Thoracic aorta (tissue), 2 donors: ENCODE measurements around the gene PSMA7. TPM values are rescaled to one million over a fixed set of nuclear protein-coding genes. Genes with fewer than 3 reads are reported as not detected.

ENCODE experiments used
- ATAC-seq: fragments of 150-250 bp; one replicate; pipeline ENCODE4 v1.8.0; 2017; ENCODE audit warnings: low read depth; ENCODE audit not compliant: insufficient number of reproducible peaks, low FRiP score
- DNase-seq: peaks from one replicate; pipeline ENCODE4 v3.0.0-alpha.2; 2020; ENCODE audit warnings: low spot score
- H3K27ac ChIP-seq, 2 donors: fragments of 200-600 bp; sonication (generic); 1 replicate in 1 of 2; 2 replicates in 1 of 2; pipeline ENCODE4 v1.5.1; 2016; ENCODE audit warnings: mild to moderate bottlenecking in 2 of 2, moderate library complexity in 2 of 2
- H3K27me3 ChIP-seq: fragments of 200-600 bp; sonication (generic); replicated peaks from 2 replicates; pipeline ENCODE4 v1.6.0; 2016; ENCODE audit warnings: mild to moderate bottlenecking; ENCODE audit not compliant: insufficient read depth
- H3K36me3 ChIP-seq: fragments of 200-600 bp; sonication (generic); one replicate; pipeline ENCODE4 v1.5.1; 2016
- H3K4me1 ChIP-seq, 2 donors: fragments of 200-600 bp; sonication (generic); 1 replicate in 1 of 2; 2 replicates in 1 of 2; pipeline versions ENCODE4 v1.5.1 to v1.6.0; 2016; ENCODE audit warnings: low read depth in 2 of 2, mild to moderate bottlenecking in 1 of 2; ENCODE audit not compliant: control insufficient read depth in 1 of 2
- H3K4me3 ChIP-seq: fragments of 200-600 bp; sonication (generic); 2 replicates; pipeline ENCODE4 v1.5.1; 2016; ENCODE audit warnings: mild to moderate bottlenecking
- H3K9me3 ChIP-seq: fragments of 200-600 bp; sonication (generic); 2 replicates; pipeline ENCODE4 v1.5.1; 2016
- total RNA-seq, 2 donors: library from RNA; depleted of rRNA; stranded (reverse); fragments of >200 nt; gene quantifications; one replicate each; pipeline versions ENCODE4 v1.1.0 to v1.2.3, GENCODE V29; 2016
- TF ChIP-seq, protein P1 (sequence below): fragments of 200-600 bp; sonication (generic); IDR thresholded peaks from one replicate; pipeline ENCODE4 v1.5.1; 2019; ENCODE audit warnings: antibody characterized with exemption

Gene PSMA7
- total RNA-seq, 2 donors from 2014 or later = 185 to 228 TPM

DNA sequence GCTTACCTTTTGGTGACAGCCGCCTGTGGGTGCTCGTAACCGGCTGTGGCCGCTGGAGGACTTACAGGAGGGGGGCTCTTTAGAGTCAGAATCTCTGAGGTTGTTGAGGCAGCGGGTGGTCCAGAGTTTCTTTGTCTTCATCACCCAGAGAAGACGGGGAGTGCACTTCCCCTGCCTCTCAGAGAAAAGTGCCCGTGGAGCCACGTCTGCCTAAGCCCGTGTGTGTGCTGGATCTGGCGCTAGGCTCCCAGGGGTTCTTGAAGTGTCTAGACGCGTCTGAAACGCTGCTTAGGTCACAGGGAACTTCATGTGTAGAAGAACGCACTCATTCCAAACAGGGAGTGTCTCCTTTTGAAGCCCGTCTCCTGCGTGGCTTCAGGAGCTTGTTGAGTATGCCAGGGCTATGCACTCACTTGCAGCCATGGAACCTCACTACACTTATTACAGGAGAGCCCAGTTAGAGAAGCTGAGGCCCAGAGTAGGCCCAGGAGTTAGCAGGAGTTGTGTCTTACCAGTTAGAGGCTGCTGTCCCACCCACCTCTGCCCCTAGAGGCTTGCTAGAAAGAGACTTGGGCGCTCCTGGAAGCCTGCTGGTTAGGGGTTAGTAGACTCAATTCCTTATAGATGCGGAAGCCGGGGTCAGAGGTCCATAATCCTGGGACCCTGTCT lies 19.6 kb downstream of the PSMA7 start:
- DNase-seq = no peak
- Histone ChIP-seq H3K27me3 (no peaks in the 10 kb centered on the region), H3K4me3 (peak overlapping the region; percentile 89), H3K27ac (peak overlapping the region; percentile 61 to 70), H3K36me3 (peaks cover 36% of the 10 kb centered on the region), H3K9me3 (no peaks in the 10 kb centered on the region), H3K4me1 (peaks cover 24 to 34% of the 10 kb centered on the region in 2 donors)
- no peak for ATAC-seq
- TF ChIP-seq, protein P1, sequence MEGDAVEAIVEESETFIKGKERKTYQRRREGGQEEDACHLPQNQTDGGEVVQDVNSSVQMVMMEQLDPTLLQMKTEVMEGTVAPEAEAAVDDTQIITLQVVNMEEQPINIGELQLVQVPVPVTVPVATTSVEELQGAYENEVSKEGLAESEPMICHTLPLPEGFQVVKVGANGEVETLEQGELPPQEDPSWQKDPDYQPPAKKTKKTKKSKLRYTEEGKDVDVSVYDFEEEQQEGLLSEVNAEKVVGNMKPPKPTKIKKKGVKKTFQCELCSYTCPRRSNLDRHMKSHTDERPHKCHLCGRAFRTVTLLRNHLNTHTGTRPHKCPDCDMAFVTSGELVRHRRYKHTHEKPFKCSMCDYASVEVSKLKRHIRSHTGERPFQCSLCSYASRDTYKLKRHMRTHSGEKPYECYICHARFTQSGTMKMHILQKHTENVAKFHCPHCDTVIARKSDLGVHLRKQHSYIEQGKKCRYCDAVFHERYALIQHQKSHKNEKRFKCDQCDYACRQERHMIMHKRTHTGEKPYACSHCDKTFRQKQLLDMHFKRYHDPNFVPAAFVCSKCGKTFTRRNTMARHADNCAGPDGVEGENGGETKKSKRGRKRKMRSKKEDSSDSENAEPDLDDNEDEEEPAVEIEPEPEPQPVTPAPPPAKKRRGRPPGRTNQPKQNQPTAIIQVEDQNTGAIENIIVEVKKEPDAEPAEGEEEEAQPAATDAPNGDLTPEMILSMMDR = no peak

DNA sequence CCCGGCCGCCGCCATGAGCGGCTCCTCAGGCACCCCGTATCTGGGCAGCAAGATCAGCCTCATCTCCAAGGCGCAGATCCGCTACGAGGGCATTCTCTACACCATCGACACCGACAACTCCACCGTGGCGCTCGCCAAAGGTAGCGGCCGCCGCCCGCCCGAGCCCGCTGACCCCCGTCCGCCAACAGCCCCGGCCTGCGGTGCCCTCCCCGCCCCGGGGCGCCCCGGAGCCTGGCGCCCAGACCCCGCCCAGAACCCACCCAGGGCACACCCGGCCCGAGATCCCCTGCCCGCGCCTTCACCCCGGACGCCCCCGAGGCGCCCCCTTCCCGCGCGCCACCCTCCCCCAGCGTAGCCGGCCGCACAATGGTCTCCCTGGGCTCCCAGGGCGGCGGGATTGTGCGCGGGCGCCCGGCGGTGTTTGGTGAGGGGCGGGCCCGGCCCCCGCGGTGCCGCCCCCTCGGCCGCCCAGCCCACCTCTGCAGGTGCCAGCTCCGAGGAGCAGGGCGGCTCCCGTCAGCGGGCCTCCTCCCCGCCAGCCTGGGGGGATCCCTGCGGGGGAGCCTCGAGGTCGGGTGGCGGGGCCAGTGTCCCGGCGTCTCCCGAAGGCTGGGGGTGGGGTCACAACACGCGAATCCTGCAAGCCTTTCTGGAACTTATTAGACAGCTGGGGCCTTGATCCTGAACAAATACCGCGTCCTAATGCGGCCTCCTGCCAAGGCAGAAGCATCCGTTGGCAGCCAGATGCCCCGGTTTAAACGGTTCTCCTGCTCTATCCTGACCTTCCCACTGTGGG lies 20.3 kb downstream of the PSMA7 start:
- H3K9me3 ChIP-seq = no peaks in the 10 kb centered on the region
- TF ChIP-seq, protein P1 = no peak
- peaks cover 24 to 34% of the 10 kb centered on the region in 2 donors for H3K4me1 ChIP-seq
- no peak for DNase-seq
- peaks cover 29% of the 10 kb centered on the region for H3K36me3 ChIP-seq
- peak overlapping the region; percentile 89 for H3K4me3 ChIP-seq
- no peaks in the 10 kb centered on the region for H3K27me3 ChIP-seq
- H3K27ac ChIP-seq = peak overlapping the region; percentile 61 to 70
- ATAC-seq = no peak

DNA sequence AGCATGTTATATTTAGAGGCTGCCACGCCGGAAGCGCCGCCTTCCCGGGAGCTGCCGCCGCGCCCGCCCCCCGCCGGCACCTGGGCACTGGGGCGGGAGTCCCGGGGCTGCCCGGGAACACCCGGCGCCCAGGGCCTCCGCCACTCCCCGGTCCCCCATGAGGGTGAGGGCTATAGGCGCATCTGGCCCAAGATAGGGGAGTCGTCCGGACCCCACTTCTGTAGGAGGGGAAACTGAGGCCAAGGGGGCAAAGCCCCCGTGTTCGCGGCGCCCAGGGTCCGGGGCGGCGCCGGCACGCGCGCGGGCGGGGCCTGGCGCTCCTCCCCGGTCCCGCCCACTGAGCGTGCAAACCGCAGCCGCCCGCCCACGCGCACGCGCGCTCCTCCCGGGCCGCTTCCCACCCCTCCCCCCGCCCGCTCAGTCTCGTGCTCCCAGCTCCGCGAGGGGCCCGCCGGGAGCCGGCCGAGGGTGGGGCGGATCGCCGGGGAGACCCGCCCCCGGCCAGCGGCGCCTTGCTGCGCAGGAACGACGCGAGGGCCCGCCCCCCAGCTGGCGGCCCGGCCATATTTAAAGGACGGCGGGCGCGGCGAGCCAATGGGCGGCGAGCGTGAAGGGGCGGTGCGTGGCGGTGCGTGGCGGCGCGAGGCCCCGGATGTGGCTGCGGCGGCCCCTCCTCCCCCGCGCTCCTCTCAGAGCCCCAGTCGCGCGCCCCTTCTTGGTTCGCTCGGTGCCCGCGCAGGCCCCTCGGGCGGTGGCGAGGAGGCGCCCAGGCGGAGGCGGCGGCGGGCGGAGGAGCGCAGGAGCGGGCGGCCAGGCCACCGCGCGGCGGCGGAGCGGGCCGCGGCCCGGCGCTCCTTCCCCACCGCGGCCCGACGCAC lies 21.2 kb downstream of the PSMA7 start, which contains the start of gene LSM14B:
LSM14B (plus strand) TSS at position 700 of the 878 bp plus-strand sequence. CDS start 192 bp downstream, outside the sequence.
- Histone ChIP-seq H3K4me1 (peaks cover 24 to 34% of the 10 kb centered on the region in 2 donors), H3K27ac (peak within 1 kb of the TSS; percentile 98 to 99), H3K9me3 (no peaks in the 10 kb centered on the region), H3K36me3 (peaks cover 21% of the 10 kb centered on the region), H3K4me3 (peak within 1 kb of the TSS; percentile 89), H3K27me3 (no peaks in the 10 kb centered on the region)
- DNase-seq = peak; percentile 74
- peak; percentile 89 for ATAC-seq
- TF ChIP-seq, protein P1 = no peak

DNA sequence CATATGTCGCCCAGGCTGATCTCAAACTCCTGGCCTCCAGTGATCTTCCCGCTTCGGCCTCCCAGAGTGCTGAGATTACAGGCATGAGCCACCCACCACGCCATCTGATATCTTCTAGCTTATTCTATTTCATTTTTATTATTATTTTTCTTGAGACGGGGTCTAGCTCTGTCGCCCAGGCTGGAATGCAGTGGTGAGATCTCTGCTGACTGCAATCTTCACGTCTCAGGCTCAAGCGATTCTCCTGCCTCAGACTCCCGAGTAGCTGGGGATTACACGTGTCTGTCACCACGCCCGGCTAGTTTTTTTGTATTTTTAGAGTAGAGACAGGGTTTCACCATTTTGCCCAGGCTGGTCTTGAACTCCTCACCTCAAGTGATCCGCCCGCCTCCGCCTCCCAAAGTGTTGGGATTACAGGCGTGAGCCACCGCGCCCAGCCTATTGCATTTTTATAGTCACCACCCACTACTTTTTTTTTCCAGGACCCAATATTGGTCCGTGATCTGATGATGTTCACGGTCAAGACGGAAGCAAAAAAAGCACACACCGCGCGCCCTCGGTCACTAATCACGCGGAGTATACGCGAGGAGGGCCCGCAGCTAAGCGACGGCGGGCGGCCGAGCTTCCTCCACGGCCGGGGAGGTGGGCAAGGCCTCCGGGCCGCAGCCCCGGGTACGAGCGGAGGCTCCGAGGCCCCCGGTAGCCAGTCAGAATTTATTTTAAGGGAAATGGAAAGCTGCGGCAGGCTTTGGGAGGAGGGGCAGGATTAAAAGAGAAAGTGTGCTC lies 22.0 kb downstream of the PSMA7 start:
- H3K36me3 ChIP-seq = peaks cover 12% of the 10 kb centered on the region
- peak overlapping the region; percentile 98 to 99 for H3K27ac ChIP-seq
- H3K9me3 ChIP-seq = no peaks in the 10 kb centered on the region
- no peaks in the 10 kb centered on the region for H3K27me3 ChIP-seq
- H3K4me3 ChIP-seq = peak overlapping the region; percentile 89
- peaks cover 24 to 34% of the 10 kb centered on the region in 2 donors for H3K4me1 ChIP-seq
- ATAC-seq (peak; percentile 9), DNase-seq (no peak)
- TF ChIP-seq, protein P1 = no peak
